HEK293 (cell line): ENCODE measurements around the gene LTN1.

Experiments used
- CTCF ChIA-PET: fragments of 350-600 bp; formaldehyde crosslinking; extraction: SDS; loops from one replicate; lab custom pipeline; 2021; ENCODE audit warnings: antibody characterized with exemption; lab: Yijun Ruan, JAX
- POLR2A ChIA-PET: fragments of 300-600 bp; formaldehyde crosslinking; extraction: SDS; loops from one replicate; lab custom pipeline; 2020; ENCODE audit warnings: antibody characterized with exemption, inconsistent platforms; lab: Yijun Ruan, JAX
- H3K27ac ChIP-seq: fragments of 200-500 bp; sonication (Bioruptor generic); 2 replicates; pipeline ENCODE4 v1.5.1; 2014; ENCODE audit warnings: low read depth, low read length, control low read depth, inconsistent platforms; ENCODE audit errors: extremely low read depth
- H3K36me3 ChIP-seq, 2 experiments: fragments of 200-500 bp in 1 of 2; sonication (Bioruptor generic) in 1 of 2; 1 replicate in 1 of 2; 2 replicates in 1 of 2; pipeline ENCODE4 v1.5.1; 2014 to 2017; ENCODE audit warnings: inconsistent platforms in 2 of 2, low read length in 2 of 2; ENCODE audit not compliant: control insufficient read depth in 2 of 2, insufficient read depth in 1 of 2
- H3K4me1 ChIP-seq: fragments of 200-500 bp; sonication (Bioruptor generic); 2 replicates; pipeline ENCODE4 v1.5.1; 2014; ENCODE audit warnings: mild to moderate bottlenecking, low read length, inconsistent platforms; ENCODE audit not compliant: control insufficient read depth, insufficient read depth
- H3K4me3 ChIP-seq: 2 replicates; pipeline ENCODE4 v1.5.1; 2011; ENCODE audit warnings: low read depth, mild to moderate bottlenecking, control low read depth, low read length, moderate library complexity
- H3K9me3 ChIP-seq: fragments of 200-500 bp; sonication (Bioruptor generic); 2 replicates; pipeline ENCODE4 v1.5.1; 2014; ENCODE audit warnings: low read depth, low read length, inconsistent platforms; ENCODE audit not compliant: control insufficient read depth, insufficient read depth
- KLF10 ChIP-seq: fragments of 450-650 bp; IDR thresholded peaks from 2 replicates; pipeline ENCODE4 v1.5.1; 2018; ENCODE audit warnings: missing biosample characterization, mild to moderate bottlenecking, missing genetic modification characterization
- OVOL3 ChIP-seq: fragments of 450-650 bp; formaldehyde crosslinking; IDR thresholded peaks from 2 replicates; pipeline ENCODE4 v1.5.1; 2016; ENCODE audit warnings: missing biosample characterization, missing genetic modification characterization
- PBX3 ChIP-seq: sonication (generic); formaldehyde crosslinking; IDR thresholded peaks from 2 replicates; pipeline ENCODE4 v1.8.1; 2022; ENCODE audit warnings: mild to moderate bottlenecking, moderate library complexity, missing genetic modification reagents
- SCRT1 ChIP-seq: fragments of 450-650 bp; formaldehyde crosslinking; IDR thresholded peaks from 2 replicates; pipeline ENCODE4 v1.5.1; 2016; ENCODE audit warnings: missing biosample characterization, missing genetic modification characterization, borderline replicate concordance
- SP3 ChIP-seq: fragments of 450-650 bp; formaldehyde crosslinking; IDR thresholded peaks from 2 replicates; pipeline ENCODE4 v1.5.1; 2016; ENCODE audit warnings: missing biosample characterization, missing genetic modification characterization
- ZFP69B ChIP-seq: fragments of 450-650 bp; formaldehyde crosslinking; IDR thresholded peaks from 2 replicates; pipeline ENCODE4 v1.5.1; 2016; ENCODE audit warnings: missing biosample characterization, missing genetic modification characterization
- ZNF148 ChIP-seq: fragments of 450-650 bp; formaldehyde crosslinking; IDR thresholded peaks from 2 replicates; pipeline ENCODE4 v1.5.0; 2017; ENCODE audit warnings: missing biosample characterization, missing genetic modification characterization, borderline replicate concordance
- ZNF169 ChIP-seq: fragments of 450-650 bp; formaldehyde crosslinking; IDR thresholded peaks from 2 replicates; pipeline ENCODE4 v1.5.1; 2016; ENCODE audit warnings: missing biosample characterization, missing genetic modification characterization
- ZNF221 ChIP-seq: fragments of 450-650 bp; formaldehyde crosslinking; IDR thresholded peaks from 2 replicates; pipeline ENCODE4 v1.5.1; 2017; ENCODE audit warnings: missing biosample characterization, missing genetic modification characterization, borderline replicate concordance
- ZNF274 ChIP-seq, 2 experiments: fragments of 200-500 bp in 1 of 2; fragments of 450-650 bp in 1 of 2; sonication (Bioruptor generic) in 1 of 2; formaldehyde crosslinking in 1 of 2; IDR thresholded peaks; 2 replicates each; pipeline versions ENCODE4 v1.5.1 to v1.6.1; 2014 to 2016; ENCODE audit warnings: borderline replicate concordance in 1 of 2, inconsistent platforms in 1 of 2, low read length in 1 of 2, missing biosample characterization in 1 of 2, missing genetic modification characterization in 1 of 2
- ZNF311 ChIP-seq: fragments of 450-650 bp; formaldehyde crosslinking; IDR thresholded peaks from 2 replicates; pipeline ENCODE4 v1.5.1; 2017; ENCODE audit warnings: missing biosample characterization, missing genetic modification characterization, borderline replicate concordance
- ZNF530 ChIP-seq: fragments of 450-650 bp; formaldehyde crosslinking; IDR thresholded peaks from 2 replicates; pipeline ENCODE4 v1.5.1; 2016; ENCODE audit warnings: low read depth, missing biosample characterization, missing genetic modification characterization
- ZNF558 ChIP-seq: fragments of 450-650 bp; formaldehyde crosslinking; IDR thresholded peaks from 2 replicates; pipeline ENCODE4 v1.5.1; 2016; ENCODE audit warnings: missing biosample characterization, missing genetic modification characterization
- ZNF596 ChIP-seq: fragments of 450-650 bp; IDR thresholded peaks from 2 replicates; pipeline ENCODE4 v1.5.0; 2018; ENCODE audit warnings: missing biosample characterization, mild to moderate bottlenecking, missing genetic modification characterization, moderate library complexity
- ZNF626 ChIP-seq: fragments of 450-650 bp; sonication (Bioruptor Pico); formaldehyde crosslinking; IDR thresholded peaks from 2 replicates; pipeline ENCODE4 v1.5.1; 2018; ENCODE audit warnings: missing biosample characterization, missing genetic modification characterization, inconsistent platforms
- ZNF692 ChIP-seq: fragments of 450-650 bp; formaldehyde crosslinking; IDR thresholded peaks from 2 replicates; pipeline ENCODE4 v1.5.1; 2016; ENCODE audit warnings: missing biosample characterization, missing genetic modification characterization
- TF ChIP-seq, protein P1 (sequence below): fragments of 450-650 bp; formaldehyde crosslinking; IDR thresholded peaks from 2 replicates; pipeline ENCODE4; 2016; ENCODE audit warnings: missing biosample characterization, missing genetic modification characterization
- TF ChIP-seq, protein P2 (sequence below): fragments of 450-650 bp; IDR thresholded peaks from 2 replicates; pipeline ENCODE4 v1.5.1; 2018; ENCODE audit warnings: missing biosample characterization, mild to moderate bottlenecking, missing genetic modification characterization
- TF ChIP-seq, protein P3 (sequence below): fragments of 450-650 bp; formaldehyde crosslinking; IDR thresholded peaks from 2 replicates; pipeline ENCODE4 v1.5.1; 2016; ENCODE audit warnings: missing biosample characterization, missing genetic modification characterization
- TF ChIP-seq, protein P4 (sequence below): fragments of 450-650 bp; formaldehyde crosslinking; IDR thresholded peaks from 2 replicates; pipeline ENCODE4 v1.5.1; 2016; ENCODE audit warnings: missing biosample characterization, missing genetic modification characterization, borderline replicate concordance

Gene LTN1

DNA sequence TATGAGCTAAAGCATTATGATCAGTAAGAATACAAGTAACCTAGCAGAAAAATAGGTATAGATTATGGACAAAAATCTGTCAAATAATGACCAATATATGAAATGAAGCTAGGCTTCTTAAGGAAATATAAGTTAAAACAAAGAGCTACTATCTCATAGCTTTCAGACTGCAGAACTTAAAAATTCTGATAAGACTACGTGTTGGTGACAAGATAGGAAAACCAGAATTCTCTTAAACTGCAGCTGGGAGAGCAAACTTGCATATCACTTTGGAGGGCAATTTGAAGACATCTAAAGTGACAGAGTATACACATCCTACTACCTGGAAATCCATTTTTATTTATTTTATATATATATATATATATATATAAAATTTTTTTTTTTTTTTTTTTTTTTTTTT, 65.5 kb downstream of the LTN1 start:
- no peak overlapping the region for H3K4me3 ChIP-seq
- H3K36me3 ChIP-seq: peaks cover 9% of the 10 kb centered on the region in 2 experiments
- H3K27ac ChIP-seq: no peak overlapping the region
- H3K4me1 ChIP-seq: peaks cover 6% of the 10 kb centered on the region; the same call in 1 of the 2 replicates
- no peaks in the 10 kb centered on the region for H3K9me3 ChIP-seq
- no peak for TF ChIP-seq ZNF221
- TF ChIP-seq SCRT1 (tag by site-specific recombination): no peak
- no peak for TF ChIP-seq PBX3 (CRISPR knock-in tag)
- TF ChIP-seq ZNF692 (tag by site-specific recombination): no peak
- no peak for TF ChIP-seq ZNF558 (tag by site-specific recombination)
- TF ChIP-seq ZNF311 (tag by site-specific recombination): no peak
- TF ChIP-seq, protein P1, sequence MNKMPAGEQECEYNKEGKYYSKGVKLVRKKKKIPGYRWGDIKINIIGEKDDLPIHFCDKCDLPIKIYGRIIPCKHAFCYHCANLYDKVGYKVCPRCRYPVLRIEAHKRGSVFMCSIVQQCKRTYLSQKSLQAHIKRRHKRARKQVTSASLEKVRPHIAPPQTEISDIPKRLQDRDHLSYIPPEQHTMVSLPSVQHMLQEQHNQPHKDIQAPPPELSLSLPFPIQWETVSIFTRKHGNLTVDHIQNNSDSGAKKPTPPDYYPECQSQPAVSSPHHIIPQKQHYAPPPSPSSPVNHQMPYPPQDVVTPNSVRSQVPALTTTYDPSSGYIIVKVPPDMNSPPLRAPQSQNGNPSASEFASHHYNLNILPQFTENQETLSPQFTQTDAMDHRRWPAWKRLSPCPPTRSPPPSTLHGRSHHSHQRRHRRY (tag by site-specific recombination): no peak
- no peak for TF ChIP-seq ZNF596 (tag by site-specific recombination)
- no peak for TF ChIP-seq SP3
- TF ChIP-seq OVOL3: no peak
- TF ChIP-seq KLF10 (tag by site-specific recombination): no peak
- TF ChIP-seq, protein P2, sequence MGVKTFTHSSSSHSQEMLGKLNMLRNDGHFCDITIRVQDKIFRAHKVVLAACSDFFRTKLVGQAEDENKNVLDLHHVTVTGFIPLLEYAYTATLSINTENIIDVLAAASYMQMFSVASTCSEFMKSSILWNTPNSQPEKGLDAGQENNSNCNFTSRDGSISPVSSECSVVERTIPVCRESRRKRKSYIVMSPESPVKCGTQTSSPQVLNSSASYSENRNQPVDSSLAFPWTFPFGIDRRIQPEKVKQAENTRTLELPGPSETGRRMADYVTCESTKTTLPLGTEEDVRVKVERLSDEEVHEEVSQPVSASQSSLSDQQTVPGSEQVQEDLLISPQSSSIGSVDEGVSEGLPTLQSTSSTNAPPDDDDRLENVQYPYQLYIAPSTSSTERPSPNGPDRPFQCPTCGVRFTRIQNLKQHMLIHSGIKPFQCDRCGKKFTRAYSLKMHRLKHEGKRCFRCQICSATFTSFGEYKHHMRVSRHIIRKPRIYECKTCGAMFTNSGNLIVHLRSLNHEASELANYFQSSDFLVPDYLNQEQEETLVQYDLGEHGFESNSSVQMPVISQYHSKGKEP (tag by site-specific recombination): no peak
- CTCF ChIA-PET: interaction anchor here (0.9 to 1.9 kb wide), 3 partner anchors 9 to 13 kb away, joined by 5 to 6 read pairs (median 5); no protein-coding TSS in a partner anchor
- POLR2A ChIA-PET: interaction anchor here (0.7 kb wide), 1 partner anchor 26 kb away, joined by 3 read pairs; no protein-coding TSS in a partner anchor

GRCh38 chr21:28923439-28923975, 69.2 kb downstream of the LTN1 start:
- no peaks in the 10 kb centered on the region for H3K4me1 ChIP-seq
- no peak overlapping the region for H3K4me3 ChIP-seq
- POLR2A ChIA-PET: no interaction called here
- H3K36me3 ChIP-seq: no peaks in the 10 kb centered on the region; a peak in 1 of 3 replicates
- no peaks in the 10 kb centered on the region for H3K9me3 ChIP-seq
- no peak overlapping the region for H3K27ac ChIP-seq
- CTCF ChIA-PET: interaction anchor here (0.9 to 1.0 kb wide), 2 partner anchors 16 to 178 kb away, joined by 3 read pairs; no protein-coding TSS in a partner anchor
- TF ChIP-seq ZNF148 (tag by site-specific recombination): no peak
- TF ChIP-seq, protein P3, sequence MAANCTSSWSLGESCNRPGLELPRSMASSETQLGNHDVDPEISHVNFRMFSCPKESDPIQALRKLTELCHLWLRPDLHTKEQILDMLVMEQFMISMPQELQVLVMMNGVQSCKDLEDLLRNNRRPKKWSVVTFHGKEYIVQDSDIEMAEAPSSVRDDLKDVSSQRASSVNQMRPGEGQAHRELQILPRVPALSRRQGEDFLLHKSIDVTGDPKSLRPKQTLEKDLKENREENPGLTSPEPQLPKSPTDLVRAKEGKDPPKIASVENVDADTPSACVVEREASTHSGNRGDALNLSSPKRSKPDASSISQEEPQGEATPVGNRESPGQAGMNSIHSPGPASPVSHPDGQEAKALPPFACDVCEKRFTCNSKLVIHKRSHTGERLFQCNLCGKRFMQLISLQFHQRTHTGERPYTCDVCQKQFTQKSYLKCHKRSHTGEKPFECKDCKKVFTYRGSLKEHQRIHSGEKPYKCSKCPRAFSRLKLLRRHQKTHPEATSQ (tag by site-specific recombination): no peak
- TF ChIP-seq, protein P4, sequence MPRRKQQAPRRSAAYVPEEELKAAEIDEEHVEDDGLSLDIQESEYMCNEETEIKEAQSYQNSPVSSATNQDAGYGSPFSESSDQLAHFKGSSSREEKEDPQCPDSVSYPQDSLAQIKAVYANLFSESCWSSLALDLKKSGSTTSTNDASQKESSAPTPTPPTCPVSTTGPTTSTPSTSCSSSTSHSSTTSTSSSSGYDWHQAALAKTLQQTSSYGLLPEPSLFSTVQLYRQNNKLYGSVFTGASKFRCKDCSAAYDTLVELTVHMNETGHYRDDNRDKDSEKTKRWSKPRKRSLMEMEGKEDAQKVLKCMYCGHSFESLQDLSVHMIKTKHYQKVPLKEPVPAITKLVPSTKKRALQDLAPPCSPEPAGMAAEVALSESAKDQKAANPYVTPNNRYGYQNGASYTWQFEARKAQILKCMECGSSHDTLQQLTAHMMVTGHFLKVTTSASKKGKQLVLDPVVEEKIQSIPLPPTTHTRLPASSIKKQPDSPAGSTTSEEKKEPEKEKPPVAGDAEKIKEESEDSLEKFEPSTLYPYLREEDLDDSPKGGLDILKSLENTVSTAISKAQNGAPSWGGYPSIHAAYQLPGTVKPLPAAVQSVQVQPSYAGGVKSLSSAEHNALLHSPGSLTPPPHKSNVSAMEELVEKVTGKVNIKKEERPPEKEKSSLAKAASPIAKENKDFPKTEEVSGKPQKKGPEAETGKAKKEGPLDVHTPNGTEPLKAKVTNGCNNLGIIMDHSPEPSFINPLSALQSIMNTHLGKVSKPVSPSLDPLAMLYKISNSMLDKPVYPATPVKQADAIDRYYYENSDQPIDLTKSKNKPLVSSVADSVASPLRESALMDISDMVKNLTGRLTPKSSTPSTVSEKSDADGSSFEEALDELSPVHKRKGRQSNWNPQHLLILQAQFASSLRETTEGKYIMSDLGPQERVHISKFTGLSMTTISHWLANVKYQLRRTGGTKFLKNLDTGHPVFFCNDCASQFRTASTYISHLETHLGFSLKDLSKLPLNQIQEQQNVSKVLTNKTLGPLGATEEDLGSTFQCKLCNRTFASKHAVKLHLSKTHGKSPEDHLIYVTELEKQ: no peak
- TF ChIP-seq ZFP69B (tag by site-specific recombination): no peak
- no peak for TF ChIP-seq ZNF169 (tag by site-specific recombination)
- no peak for TF ChIP-seq ZNF274 (IDR thresholded peaks at IDR 0.05; ENCODE audit: low read length)
- no peak for TF ChIP-seq ZNF274 (tag by site-specific recombination; IDR thresholded peaks at IDR 0.05; ENCODE audit: borderline replicate concordance)
- no peak for TF ChIP-seq ZNF530 (tag by site-specific recombination)
- no peak for TF ChIP-seq ZNF626
